T-helper 2 cell treated with Interferon-gamma antibody and Interleukin-4, amounts not matched to agents 5 μg/mL and 100 μg/mL, for 36 hours (primary cell): Measurements from ENCODE around the gene REC8.
"Not testable (repeated sequence)": the region's sequence is repeated elsewhere in the genome, so short reads cannot be mapped to it uniquely, and the experiment has no call there.

Experiments
- DNase-seq: peaks from one replicate; pipeline ENCODE4 v3.0.0; 2021; ENCODE audit warnings: low spot score
- H3K27ac Mint-ChIP-seq: one replicate; pipeline ENCODE4 v1.8.0; 2021; ENCODE audit warnings: mild to moderate bottlenecking, mixed read lengths
- H3K27me3 Mint-ChIP-seq: one replicate; pipeline ENCODE4 v1.8.0; 2021; ENCODE audit warnings: low read depth, mixed read lengths
- H3K36me3 Mint-ChIP-seq: one replicate; pipeline ENCODE4 v1.8.0; 2021; ENCODE audit warnings: low read depth, mixed read lengths
- H3K4me1 Mint-ChIP-seq: one replicate; pipeline ENCODE4 v1.8.0; 2021; ENCODE audit warnings: low read depth, mixed read lengths
- H3K4me3 Mint-ChIP-seq: one replicate; pipeline ENCODE4 v1.8.0; 2022; ENCODE audit warnings: mild to moderate bottlenecking, moderate library complexity, mixed read lengths
- H3K9me3 Mint-ChIP-seq: one replicate; pipeline ENCODE4 v1.8.0; 2021; ENCODE audit warnings: mixed read lengths

REC8 gene

DNA sequence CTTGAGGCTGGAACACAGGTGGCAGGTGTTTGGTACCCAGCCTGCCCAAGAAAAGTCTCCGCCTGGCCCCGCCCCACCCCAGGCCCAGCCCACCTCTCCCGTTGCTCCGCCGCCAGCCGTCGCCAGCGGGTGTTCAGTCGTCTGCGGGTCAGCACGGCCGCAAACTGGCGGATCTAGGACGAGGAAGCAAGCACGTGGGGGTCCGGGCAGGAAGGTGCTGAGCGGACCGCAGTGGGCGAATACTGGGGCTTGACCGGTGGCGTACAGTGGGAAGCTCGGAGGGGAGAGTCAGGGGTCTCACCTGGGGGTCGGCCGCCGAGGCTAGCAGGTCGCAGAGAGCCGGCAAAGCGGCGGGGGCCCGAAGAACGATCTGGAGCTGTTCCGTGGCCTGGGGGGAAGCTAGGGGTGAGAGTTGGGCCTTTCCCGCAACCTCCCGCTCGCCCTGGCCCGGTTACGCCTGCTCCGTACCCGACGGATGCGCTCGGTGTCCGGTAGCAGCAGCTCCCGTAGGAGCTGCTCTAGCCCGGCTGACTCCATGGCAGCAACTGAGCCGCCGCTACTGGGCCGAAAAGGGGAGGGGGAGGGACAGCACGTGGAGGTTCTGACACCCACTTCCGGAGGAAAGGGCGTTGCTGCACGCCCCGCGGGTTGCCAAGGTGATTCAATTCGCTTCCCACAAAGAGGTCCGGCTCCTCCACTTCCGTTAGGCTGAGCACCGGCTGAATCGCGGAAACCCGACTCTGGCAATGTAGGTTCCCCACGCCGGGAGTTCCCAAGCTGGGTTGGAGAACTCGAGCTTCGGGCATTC lies 16.6 kb downstream of the REC8 start, which contains the start of gene IPO4:
Gene IPO4 (minus strand): TSS at position 566 of the 808 bp plus-strand sequence. CDS start 29 bp downstream, at position 537.
- Mint-ChIP-seq H3K9me3 (no peaks in the 10 kb centered on the region), H3K27me3 (no peaks in the 10 kb centered on the region), H3K4me1 (peaks cover 33% of the 10 kb centered on the region), H3K36me3 (peaks cover 39% of the 10 kb centered on the region), H3K4me3 (peak within 1 kb of the TSS; percentile 88), H3K27ac (peak within 1 kb of the TSS; percentile 68)
- peak; percentile 92 for DNase-seq

DNA sequence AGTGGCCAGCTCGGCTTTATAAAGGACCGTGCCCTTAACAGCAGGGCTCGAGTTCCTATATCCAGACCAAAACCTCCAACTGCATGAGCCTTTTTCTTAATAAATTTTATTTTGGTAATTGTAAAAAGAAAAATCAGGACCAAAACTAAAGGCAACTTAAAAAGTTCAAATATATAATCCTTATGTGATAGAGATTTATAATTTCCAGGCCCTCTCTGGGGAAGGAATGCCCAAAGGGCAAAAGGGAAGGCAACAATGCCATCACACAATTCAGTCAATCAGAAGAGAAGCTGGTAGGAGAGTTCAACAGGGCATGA lies 17.1 kb downstream of the REC8 start:
- H3K4me3 Mint-ChIP-seq, result peak overlapping the region; percentile 88
- H3K4me1 Mint-ChIP-seq, result peaks cover 35% of the 10 kb centered on the region
- H3K27me3 Mint-ChIP-seq, result no peaks in the 10 kb centered on the region
- no peak for DNase-seq
- no peaks in the 10 kb centered on the region for H3K9me3 Mint-ChIP-seq
- peak overlapping the region; percentile 68 for H3K27ac Mint-ChIP-seq
- peaks cover 39% of the 10 kb centered on the region for H3K36me3 Mint-ChIP-seq

DNA sequence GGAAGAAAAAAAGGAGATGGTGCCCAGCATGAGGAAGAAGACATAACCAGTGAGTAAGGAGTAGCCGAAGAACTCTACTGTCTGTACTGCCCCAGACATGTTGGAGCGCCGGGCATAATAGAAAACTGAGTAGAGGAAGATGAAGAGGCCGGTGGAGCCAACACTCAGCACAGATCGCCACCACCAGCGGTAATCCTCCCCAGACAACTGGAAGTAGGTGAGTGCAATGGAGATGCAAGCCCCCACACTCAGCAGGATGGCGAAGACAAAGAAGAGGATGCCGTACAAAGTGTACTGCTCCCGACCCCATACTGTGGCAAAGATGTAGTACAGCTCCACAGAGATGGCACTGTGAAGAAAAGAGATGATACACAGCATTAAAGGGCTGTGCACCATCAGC lies 17.6 kb downstream of the REC8 start:
- no peaks in the 10 kb centered on the region for H3K9me3 Mint-ChIP-seq
- no peak for DNase-seq
- H3K36me3 Mint-ChIP-seq, result peaks cover 44% of the 10 kb centered on the region
- no peaks in the 10 kb centered on the region for H3K27me3 Mint-ChIP-seq
- no peak overlapping the region for H3K4me3 Mint-ChIP-seq
- peak overlapping the region; percentile 68 for H3K27ac Mint-ChIP-seq
- H3K4me1 Mint-ChIP-seq, result peaks cover 39% of the 10 kb centered on the region

DNA sequence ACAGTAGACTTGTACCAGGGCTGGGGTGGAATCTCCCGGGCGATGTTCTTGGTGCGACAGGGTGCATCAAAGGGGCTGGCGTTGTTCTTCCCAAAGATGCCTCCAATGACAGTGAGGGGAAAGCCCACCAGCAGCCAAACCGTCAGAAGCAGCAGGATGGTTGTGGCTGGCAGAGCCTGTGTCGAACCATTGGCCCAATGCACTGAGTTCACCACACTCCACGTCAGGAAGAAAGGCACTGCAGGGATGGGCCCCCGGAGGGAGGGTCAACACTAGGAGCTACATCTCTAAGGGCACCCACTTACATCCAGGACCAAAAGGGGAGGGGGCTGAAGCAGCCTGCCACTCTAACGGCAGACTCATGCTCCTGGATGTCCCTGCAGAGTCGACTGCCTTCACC lies 18.5 kb downstream of the REC8 start:
- no peak overlapping the region for H3K27ac Mint-ChIP-seq
- peaks cover 46% of the 10 kb centered on the region for H3K4me1 Mint-ChIP-seq
- peaks cover 42% of the 10 kb centered on the region for H3K36me3 Mint-ChIP-seq
- H3K9me3 Mint-ChIP-seq, result no peaks in the 10 kb centered on the region
- H3K4me3 Mint-ChIP-seq, result no peak overlapping the region
- no peaks in the 10 kb centered on the region for H3K27me3 Mint-ChIP-seq
- no peak for DNase-seq

DNA sequence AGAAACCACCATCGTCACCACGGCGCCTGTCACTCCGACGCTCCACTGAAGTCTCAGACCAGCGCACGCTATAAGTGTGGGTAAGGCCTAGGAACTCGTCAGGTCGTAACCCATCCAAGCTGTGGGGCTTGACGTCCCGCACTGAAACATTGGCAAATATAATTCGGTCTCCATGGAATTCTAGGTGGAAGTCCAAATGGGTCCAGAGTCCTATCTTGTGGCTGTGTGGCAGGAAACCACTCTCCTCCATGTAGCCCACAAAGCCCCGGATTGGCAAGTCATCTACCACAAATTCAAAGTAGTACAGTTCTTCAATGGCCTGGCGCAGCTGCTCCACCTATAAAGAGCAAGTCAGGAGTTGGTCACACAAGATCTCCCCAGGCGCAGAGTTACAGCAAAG lies 21.1 kb downstream of the REC8 start:
- H3K9me3 Mint-ChIP-seq, result no peaks in the 10 kb centered on the region
- peak overlapping the region; percentile 9 for H3K4me3 Mint-ChIP-seq
- peaks cover 40% of the 10 kb centered on the region for H3K36me3 Mint-ChIP-seq
- no peaks in the 10 kb centered on the region for H3K27me3 Mint-ChIP-seq
- H3K27ac Mint-ChIP-seq, result no peak overlapping the region
- peaks cover 46% of the 10 kb centered on the region for H3K4me1 Mint-ChIP-seq
- no peak for DNase-seq

DNA sequence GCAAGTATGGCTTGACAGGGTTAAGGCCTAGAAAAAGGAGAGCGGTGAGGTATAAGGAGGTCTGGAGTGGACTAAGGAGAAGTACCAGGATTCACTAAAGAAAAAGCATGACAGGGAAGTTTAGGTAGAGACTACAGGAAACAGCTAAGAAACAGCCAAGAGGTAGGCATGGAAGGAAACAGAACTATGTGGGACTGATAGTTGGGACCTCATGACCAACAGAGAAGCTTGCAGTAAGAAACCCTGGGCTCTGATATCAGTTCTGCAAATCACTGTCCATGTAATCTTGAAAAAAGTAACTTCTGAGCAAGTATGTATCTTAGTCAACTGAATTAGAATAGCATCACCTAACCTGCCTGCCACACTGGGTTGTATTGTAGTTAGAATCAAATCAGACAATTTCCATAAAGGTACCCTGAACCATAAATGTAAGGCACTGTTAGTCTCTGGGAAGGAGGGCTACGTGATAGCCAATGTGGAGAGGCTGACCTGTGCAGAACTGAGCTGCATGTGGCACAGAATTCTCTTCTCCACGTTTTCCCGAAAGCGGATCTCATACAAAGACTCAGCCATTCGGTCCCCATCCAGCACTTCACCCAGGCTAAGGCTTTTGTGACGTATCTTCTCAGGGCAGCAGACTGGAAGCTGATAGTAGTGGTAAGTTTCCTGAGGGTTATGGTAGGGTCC lies 22.4 kb downstream of the REC8 start:
- Mint-ChIP-seq H3K27me3 (no peaks in the 10 kb centered on the region), H3K4me1 (peaks cover 50% of the 10 kb centered on the region), H3K27ac (peak overlapping the region; percentile 98), H3K36me3 (peaks cover 49% of the 10 kb centered on the region), H3K4me3 (peak overlapping the region; percentile 98), H3K9me3 (no peaks in the 10 kb centered on the region)
- no peak for DNase-seq

DNA sequence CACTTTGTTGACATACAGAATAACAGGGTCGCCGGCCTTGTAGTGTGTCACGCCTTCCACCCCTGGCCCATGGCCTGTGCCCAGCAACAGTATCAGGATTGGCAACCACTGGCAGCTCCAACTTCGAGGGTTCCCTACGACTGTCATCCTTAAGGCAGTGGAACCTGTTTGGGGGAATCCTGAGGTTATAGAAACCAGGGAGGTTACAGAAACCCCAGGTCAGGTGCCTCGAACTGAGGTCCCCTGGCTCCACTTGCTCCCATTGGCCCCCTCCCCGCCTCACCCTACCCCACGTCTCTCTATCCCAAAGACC lies 22.9 kb downstream of the REC8 start:
- Mint-ChIP-seq H3K36me3 (peaks cover 51% of the 10 kb centered on the region), H3K27me3 (no peaks in the 10 kb centered on the region), H3K27ac (peak overlapping the region; percentile 98), H3K4me1 (peaks cover 48% of the 10 kb centered on the region), H3K4me3 (peak overlapping the region; percentile 98), H3K9me3 (no peaks in the 10 kb centered on the region)
- no peak for DNase-seq

DNA sequence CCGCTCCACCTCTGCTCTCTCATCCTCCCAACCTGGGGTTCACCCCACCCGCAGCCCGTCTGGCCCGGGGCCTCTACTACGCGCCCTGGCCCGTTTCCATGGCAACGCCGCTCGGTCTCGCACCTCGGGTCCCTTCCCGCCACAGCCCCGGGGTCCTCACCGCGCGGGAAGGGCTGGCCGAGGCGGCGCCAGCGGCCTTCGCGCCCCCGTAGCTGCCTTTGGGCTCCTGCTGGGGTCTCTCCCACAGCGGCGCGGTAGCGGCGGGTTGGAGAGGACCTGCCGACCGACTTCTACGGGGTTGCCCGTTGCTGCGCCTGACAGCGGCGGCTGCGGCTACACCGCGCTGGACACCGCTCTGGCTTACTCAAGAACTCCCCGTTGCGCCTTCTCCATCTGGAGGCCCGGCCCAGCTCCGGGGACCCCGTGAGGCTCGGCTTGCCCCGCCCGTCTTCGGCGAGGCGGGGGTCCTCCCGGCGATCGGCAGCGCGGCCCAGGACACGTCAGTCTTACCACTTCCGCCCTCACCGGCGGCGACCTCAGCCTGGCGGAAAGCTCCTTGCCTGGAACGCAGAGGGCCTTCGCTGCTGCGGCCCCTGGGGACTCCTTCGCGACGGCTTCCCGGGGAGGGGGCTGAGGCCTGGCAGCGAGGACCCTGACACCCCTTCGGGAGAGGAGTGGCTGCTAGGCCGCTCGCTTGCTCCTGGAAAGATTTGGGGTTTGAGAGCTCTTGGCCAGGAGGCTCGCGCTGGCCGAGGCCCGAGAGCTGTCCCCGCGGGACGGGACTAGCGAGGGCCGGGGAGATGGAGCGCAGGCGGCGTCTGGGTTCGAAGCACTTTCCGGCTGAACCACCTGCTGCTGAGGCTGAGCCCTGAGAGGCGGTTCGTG lies 23.5 kb downstream of the REC8 start, which contains the start of gene TM9SF1:
Gene TM9SF1 (minus strand): TSS at position 256 of the 885 bp plus-strand sequence. CDS start 422 bp downstream, outside the sequence.
- Mint-ChIP-seq H3K36me3 (peaks cover 49% of the 10 kb centered on the region), H3K27ac (peak within 1 kb of the TSS; percentile 98), H3K4me1 (peaks cover 45% of the 10 kb centered on the region)

DNA sequence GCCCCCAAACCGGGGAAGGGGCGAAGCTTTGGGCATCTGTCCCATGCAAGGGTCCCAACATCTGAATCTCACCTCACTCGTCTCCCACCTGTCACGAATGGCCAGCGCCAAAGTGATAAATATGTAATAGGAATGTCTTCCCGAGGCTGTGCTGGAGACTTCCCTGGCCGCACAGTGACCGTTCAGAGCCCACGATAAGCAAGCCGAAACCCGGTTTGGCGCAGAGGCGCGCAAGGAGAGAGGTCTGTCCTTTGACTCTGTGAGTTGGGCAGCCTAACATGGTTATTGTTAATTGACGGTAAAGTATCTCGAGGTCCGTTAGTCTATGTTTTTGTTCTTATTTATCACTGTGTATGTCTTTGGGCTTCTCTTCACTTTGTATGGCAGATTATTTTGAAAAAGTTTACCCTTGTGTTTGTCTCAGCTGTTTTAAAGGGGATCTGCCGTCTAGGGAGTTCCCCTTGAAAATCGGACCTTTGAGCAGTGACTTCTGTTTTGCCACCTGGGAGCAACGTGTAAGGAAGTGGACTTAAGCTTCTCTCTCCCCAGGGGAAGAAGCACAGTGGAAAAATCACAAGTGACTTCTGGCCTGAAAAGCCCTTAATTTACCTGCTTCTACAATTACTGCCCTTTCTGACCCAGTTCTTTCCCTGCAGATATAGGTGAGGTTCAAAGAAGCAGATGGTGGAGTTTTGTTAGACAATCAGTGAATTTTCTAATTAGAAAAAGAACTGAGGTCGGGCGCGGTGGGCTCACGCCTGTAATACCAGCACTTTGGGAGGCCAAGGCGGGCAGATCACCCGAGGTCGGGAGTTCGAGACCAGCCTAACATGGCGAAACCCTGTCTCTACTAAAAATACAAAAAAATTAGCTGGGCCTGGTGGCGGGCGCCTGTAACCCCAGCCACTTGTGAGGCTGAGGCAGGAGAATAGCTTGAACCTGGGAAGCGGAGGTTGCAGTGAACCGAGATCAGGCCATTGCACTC lies 24.5 kb downstream of the REC8 start:
- Mint-ChIP-seq H3K36me3 (peaks cover 50% of the 10 kb centered on the region), H3K9me3 (peaks cover 2% of the 10 kb centered on the region), H3K4me1 (peaks cover 42% of the 10 kb centered on the region), H3K27me3 (no peaks in the 10 kb centered on the region), H3K4me3 (peak overlapping the region; percentile 98), H3K27ac (peak overlapping the region; percentile 98)
- DNase-seq, result no peak

More for the DNA sequence above, 23.5 kb downstream of the REC8 start, which contains the start of gene TM9SF1:
- H3K27me3 Mint-ChIP-seq, result no peaks in the 10 kb centered on the region
- peak within 1 kb of the TSS; percentile 98 for H3K4me3 Mint-ChIP-seq
- DNase-seq, result peak; percentile 84
- no peaks in the 10 kb centered on the region for H3K9me3 Mint-ChIP-seq

DNA sequence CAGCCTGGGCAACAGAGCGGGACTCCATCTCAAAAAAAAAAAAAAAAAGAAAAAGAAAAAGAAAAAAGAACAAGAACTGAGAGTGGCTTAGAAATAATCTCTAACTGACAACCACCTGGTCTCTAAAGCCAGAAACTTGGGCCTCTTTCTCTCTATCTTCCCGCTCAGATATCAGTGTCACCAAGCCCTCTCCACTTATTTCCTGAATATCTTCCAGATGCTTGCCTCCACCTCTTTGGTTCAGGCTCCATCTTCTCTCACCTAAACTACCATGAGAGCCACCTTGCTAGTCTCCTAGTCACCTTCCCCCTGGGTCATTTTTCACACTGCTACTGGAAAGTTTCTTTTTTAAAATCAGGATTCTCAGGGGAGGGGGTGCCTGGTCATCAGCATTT lies 25.2 kb downstream of the REC8 start:
- H3K27ac Mint-ChIP-seq, result peak overlapping the region; percentile 62
- H3K27me3 Mint-ChIP-seq, result no peaks in the 10 kb centered on the region
- DNase-seq, result no peak
- peaks cover 6% of the 10 kb centered on the region for H3K9me3 Mint-ChIP-seq
- H3K36me3 Mint-ChIP-seq, result peaks cover 51% of the 10 kb centered on the region
- H3K4me1 Mint-ChIP-seq, result peaks cover 41% of the 10 kb centered on the region
- peak overlapping the region; percentile 98 for H3K4me3 Mint-ChIP-seq

DNA sequence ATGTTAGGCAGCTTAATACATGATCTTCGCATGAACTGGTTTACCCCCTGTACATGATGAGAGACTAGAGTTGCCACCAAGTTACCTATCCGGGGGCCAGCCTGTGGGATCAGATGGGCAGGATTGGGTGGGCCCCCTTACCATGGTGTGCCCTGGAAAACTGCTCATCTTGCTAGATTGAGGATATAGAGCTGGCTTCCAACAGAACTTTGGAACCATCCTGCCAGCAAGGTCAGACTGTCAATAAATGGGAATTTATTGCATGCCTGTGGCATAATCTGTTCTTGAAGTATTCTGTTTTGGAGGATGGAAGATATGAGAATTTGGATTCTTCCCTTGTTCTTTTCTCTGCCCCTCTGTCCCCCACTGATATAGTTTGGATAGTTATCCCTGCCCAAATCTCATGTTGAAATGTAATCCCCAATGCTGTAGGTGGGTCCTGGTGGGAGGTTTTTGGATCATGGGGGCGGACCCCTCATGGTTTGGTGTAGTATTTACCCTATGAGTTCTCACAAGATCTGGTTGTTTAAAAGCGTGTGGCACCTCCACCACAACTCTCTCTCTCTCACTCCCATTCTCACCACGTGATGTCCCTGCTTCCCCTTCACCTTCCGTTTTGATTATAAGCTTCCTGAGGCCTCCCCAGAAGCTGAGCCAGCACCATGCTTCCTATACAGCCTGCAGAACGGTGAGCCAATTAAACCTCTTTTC lies 27.1 kb downstream of the REC8 start:
- no peaks in the 10 kb centered on the region for H3K27me3 Mint-ChIP-seq
- H3K36me3 Mint-ChIP-seq, result peaks cover 51% of the 10 kb centered on the region
- peak overlapping the region; percentile 68 for H3K27ac Mint-ChIP-seq
- no peak for DNase-seq
- H3K4me1 Mint-ChIP-seq, result peaks cover 29% of the 10 kb centered on the region
- peaks cover 12% of the 10 kb centered on the region for H3K9me3 Mint-ChIP-seq
- H3K4me3 Mint-ChIP-seq, result peak overlapping the region; percentile 33

DNA sequence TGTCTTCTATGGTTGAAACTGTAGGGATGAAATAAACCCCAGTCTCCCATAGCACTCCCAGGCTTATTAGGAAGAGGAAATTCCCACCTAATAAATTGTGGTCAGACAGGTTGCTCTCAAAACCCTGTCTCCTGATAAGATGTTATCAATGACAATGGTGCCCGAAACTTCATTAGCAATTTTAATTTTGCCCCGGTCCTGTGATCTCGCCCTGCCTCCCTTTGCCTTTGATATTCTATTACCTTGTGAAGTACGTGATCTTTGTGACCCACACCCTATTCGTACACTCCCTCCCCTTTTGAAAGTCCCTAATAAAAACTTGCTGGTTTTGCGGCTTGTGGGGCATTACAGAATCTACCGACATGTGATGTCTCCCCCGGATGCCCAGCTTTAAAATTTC lies 30.7 kb downstream of the REC8 start:
- H3K27me3 Mint-ChIP-seq, H3K4me3 Mint-ChIP-seq, DNase-seq, H3K27ac Mint-ChIP-seq, H3K4me1 Mint-ChIP-seq: not testable (repeated sequence)
- peaks cover 63% of the 10 kb centered on the region for H3K36me3 Mint-ChIP-seq
- H3K9me3 Mint-ChIP-seq, result peaks cover 12% of the 10 kb centered on the region
